ENCODE measurements around the gene TWIST2. TPM values are rescaled to one million over a fixed set of nuclear protein-coding genes. Genes with fewer than 3 reads are reported as not detected.

TWIST2 gene
- total RNA-seq, 4 donors from 2014 or later: 72.5 to 140 (median 106) TPM

DNA sequence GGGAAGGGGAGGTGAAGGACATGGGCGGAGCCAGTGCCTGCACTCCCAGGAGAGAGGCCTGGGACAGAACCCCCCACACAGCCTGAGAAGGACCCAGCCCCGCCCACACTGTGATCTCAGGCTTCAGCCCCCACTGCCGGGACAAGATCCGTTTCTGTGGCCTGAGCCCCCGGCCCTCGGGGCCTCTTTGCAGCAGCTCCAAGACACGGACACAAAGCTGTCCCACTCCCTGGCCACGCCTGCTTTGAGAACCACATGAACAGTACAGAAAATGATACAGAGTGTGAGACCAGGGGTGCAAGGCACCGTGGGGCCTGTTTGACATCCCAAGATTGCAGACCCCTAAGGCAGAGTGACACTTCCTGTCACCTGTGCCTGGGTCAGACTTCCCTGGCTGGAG is 74.5 kb downstream of the TWIST2 start:
- DNase-seq (ENCODE audit: low spot score in 2 of 2): no peak
- Histone ChIP-seq H3K27me3 (no peaks in the 10 kb centered on the region), H3K9me3 (no peaks in the 10 kb centered on the region)

GRCh38 chr2:238924032-238924431 is 76.1 kb downstream of the TWIST2 start:
- no peak overlapping the region for H3K27ac ChIP-seq
- TF ChIP-seq POLR2A (IDR thresholded peaks at IDR 0.05) (no peak), CTCF (IDR thresholded peaks at IDR 0.05) (no peak), EP300 (IDR thresholded peaks at IDR 0.05) (no peak)
- no peaks in the 10 kb centered on the region for H3K9me3 ChIP-seq
- DNase-seq (ENCODE audit: low spot score in 2 of 2): no peak
- no peaks in the 10 kb centered on the region for H3K36me3 ChIP-seq
- no peaks in the 10 kb centered on the region for H3K27me3 ChIP-seq
- 78 to 86% methylated on average over 14 of the region's 14 CpGs for WGBS, 2 donors
- H3K4me1 ChIP-seq: peaks cover 0 to 13% (median 5%) of the 10 kb centered on the region in 4 donors
- no peak overlapping the region for H3K4me3 ChIP-seq

More for the DNA sequence above, 74.5 kb downstream of the TWIST2 start:
- no peak overlapping the region for H3K27ac ChIP-seq
- H3K4me3 ChIP-seq: no peak overlapping the region
- H3K36me3 ChIP-seq: no peaks in the 10 kb centered on the region
- TF ChIP-seq EP300 (IDR thresholded peaks at IDR 0.05) (no peak), CTCF (IDR thresholded peaks at IDR 0.05) (no peak), POLR2A (IDR thresholded peaks at IDR 0.05) (no peak)
- WGBS, 2 donors: 56 to 60% methylated on average over 9 of the region's 9 CpGs
- no peaks in the 10 kb centered on the region for H3K4me1 ChIP-seq

GRCh38 chr2:238924796-238925195 is 76.9 kb downstream of the TWIST2 start:
- Histone ChIP-seq H3K27ac (no peak overlapping the region), H3K4me1 (peaks cover 0 to 20% (median 11%) of the 10 kb centered on the region in 4 donors), H3K27me3 (no peaks in the 10 kb centered on the region), H3K36me3 (no peaks in the 10 kb centered on the region), H3K4me3 (no peak overlapping the region), H3K9me3 (no peaks in the 10 kb centered on the region)
- no peak for TF ChIP-seq EP300 (IDR thresholded peaks at IDR 0.05)
- no peak for TF ChIP-seq POLR2A (IDR thresholded peaks at IDR 0.05)
- TF ChIP-seq CTCF (IDR thresholded peaks at IDR 0.05): no peak
- no peak for DNase-seq (ENCODE audit: low spot score in 2 of 2)
- WGBS, 2 donors: 67 to 76% methylated on average over 8 to 12 of the region's 13 CpGs

GRCh38 chr2:238925281-238925680 is 77.4 kb downstream of the TWIST2 start:
- Histone ChIP-seq H3K9me3 (no peaks in the 10 kb centered on the region), H3K36me3 (no peaks in the 10 kb centered on the region), H3K27ac (no peak overlapping the region), H3K4me3 (no peak overlapping the region), H3K27me3 (no peaks in the 10 kb centered on the region), H3K4me1 (peaks cover 0 to 25% (median 13%) of the 10 kb centered on the region in 4 donors)
- no peak for DNase-seq (ENCODE audit: low spot score in 2 of 2)
- WGBS, 2 donors: 82 to 84% methylated on average over 13 of the region's 13 CpGs
- no peak for TF ChIP-seq EP300 (IDR thresholded peaks at IDR 0.05)

DNA sequence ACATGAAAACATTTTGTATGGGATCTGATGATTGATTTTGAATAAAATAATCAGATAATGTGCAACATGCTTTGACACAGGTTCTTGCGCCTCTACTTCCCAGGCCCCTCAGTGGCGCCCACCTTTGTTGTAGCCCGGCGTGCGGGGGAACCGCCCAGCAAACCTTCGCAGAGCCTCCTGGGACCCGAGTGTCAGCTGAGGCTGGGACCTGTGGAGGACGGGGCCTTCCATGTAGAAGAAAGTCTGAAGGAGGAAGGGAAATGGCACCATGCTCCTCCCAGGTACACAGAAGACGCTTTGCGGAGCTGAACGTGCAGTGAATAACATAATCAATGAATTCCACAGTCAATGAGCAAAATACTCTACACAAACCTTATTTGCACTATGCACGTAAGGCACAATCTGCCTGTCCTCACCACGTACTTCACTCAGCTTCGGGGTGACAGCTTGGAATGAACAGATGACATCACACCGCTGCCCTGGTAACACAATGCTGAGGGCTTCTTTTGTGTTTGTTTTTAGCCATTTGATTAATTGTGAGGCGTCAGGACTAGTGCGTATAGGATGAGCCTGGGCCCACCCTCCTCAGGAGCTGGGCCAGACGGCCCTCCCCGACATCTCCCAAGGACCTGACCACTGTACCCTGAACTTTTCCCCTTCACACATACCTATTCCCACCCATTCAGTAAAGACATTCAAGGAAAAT is 78.1 kb downstream of the TWIST2 start:
- Histone ChIP-seq H3K9me3 (no peaks in the 10 kb centered on the region), H3K27ac (no peak overlapping the region), H3K4me3 (no peak overlapping the region), H3K4me1 (peaks cover 0 to 28% (median 14%) of the 10 kb centered on the region in 4 donors), H3K36me3 (no peaks in the 10 kb centered on the region), H3K27me3 (no peaks in the 10 kb centered on the region)
- DNase-seq (ENCODE audit: low spot score in 2 of 2): no peak
- WGBS, 2 donors: 80 to 85% methylated on average over 20 of the region's 20 CpGs
- TF ChIP-seq POLR2A (IDR thresholded peaks at IDR 0.05) (no peak), EP300 (IDR thresholded peaks at IDR 0.05) (no peak), CTCF (IDR thresholded peaks at IDR 0.05) (no peak)

All from tibial nerve (tissue), 4 donors.